Smooth muscle cell (in vitro differentiated cells): ENCODE measurements around the gene STRIP1. TPM values are rescaled to one million over a fixed set of nuclear protein-coding genes. Genes with fewer than 3 reads are reported as not detected.

Experiments used
- DNase-seq: peaks from one replicate; lab custom pipeline; 2025; ENCODE audit not compliant: unreplicated experiment; lab: John Stamatoyannopoulos, UW
- H2AFZ ChIP-seq: fragments of 200-600 bp; sonication (generic); 2 replicates; pipeline ENCODE4 v1.6.0; 2016; ENCODE audit warnings: antibody characterized with exemption, low read depth, mild to moderate bottlenecking
- H3F3A ChIP-seq: fragments of 200-600 bp; sonication (generic); 2 replicates; pipeline ENCODE4 v1.6.0; 2017; ENCODE audit warnings: antibody characterized with exemption, low read depth
- H3K27ac ChIP-seq: fragments of 200-600 bp; sonication (generic); 2 replicates; pipeline ENCODE4 v1.5.1; 2016; ENCODE audit warnings: low read depth, mild to moderate bottlenecking
- H3K27me3 ChIP-seq: fragments of 200-600 bp; sonication (generic); 2 replicates; pipeline ENCODE4 v1.6.1; 2016; ENCODE audit warnings: low read depth, mild to moderate bottlenecking
- H3K36me3 ChIP-seq: fragments of 200-600 bp; sonication (generic); 2 replicates; pipeline ENCODE4 v1.5.1; 2016; ENCODE audit warnings: low read depth
- H3K4me1 ChIP-seq: fragments of 200-600 bp; sonication (generic); 2 replicates; pipeline ENCODE4 v1.5.1; 2016; ENCODE audit warnings: low read depth
- H3K4me2 ChIP-seq: fragments of 200-600 bp; sonication (generic); 2 replicates; pipeline ENCODE4 v1.6.0; 2016; ENCODE audit warnings: mild to moderate bottlenecking
- H3K4me3 ChIP-seq: fragments of 200-600 bp; sonication (generic); 2 replicates; pipeline ENCODE4 v1.5.1; 2016; ENCODE audit warnings: mild to moderate bottlenecking
- H3K79me2 ChIP-seq: fragments of 200-600 bp; sonication (generic); 2 replicates; pipeline ENCODE4 v1.6.0; 2016; ENCODE audit warnings: low read depth, mild to moderate bottlenecking
- H3K9ac ChIP-seq: fragments of 200-600 bp; sonication (generic); 2 replicates; pipeline ENCODE4 v1.6.0; 2016; ENCODE audit warnings: low read depth
- H3K9me3 ChIP-seq: fragments of 200-600 bp; sonication (generic); replicated peaks from 2 replicates; pipeline ENCODE4 v1.5.1; 2016; ENCODE audit warnings: low read depth
- H4K20me1 ChIP-seq: fragments of 200-600 bp; sonication (generic); 2 replicates; pipeline ENCODE4 v1.6.0; 2016; ENCODE audit warnings: low read depth
- CTCF ChIP-seq: fragments of 200-600 bp; sonication (generic); IDR thresholded peaks from 2 replicates; pipeline ENCODE4 v1.5.1; 2017; ENCODE audit warnings: borderline replicate concordance, mild to moderate bottlenecking, antibody characterized with exemption; ENCODE audit not compliant: insufficient read depth, poor library complexity, severe bottlenecking
- WGBS: methylation state at CpG from one replicate; pipeline ENCODE4 v1.1.7; 2016; ENCODE audit warnings: low lambda C conversion rate; 5-methylcytosine and 5-hydroxymethylcytosine counted together
- polyA plus RNA-seq: library from polyadenylated mRNA; unstranded; fragments of >200 nt; fragmentation: Nextera tagmentation; extraction: Ambion mirVana; gene quantifications from 2 replicates; pipeline ENCODE4 v1.2.1, GENCODE V29; 2016
- total RNA-seq: library from RNA; depleted of rRNA; stranded (reverse); fragments of >200 nt; gene quantifications from 2 replicates; pipeline ENCODE4 v1.2.3, GENCODE V29; 2014

Gene STRIP1
- total and polyA plus RNA-seq, 2 experiments from 2014 or later, result 22.5 to 31.2 TPM

GRCh38 chr1:110067893-110068645, 33.6 kb downstream of the STRIP1 start:
- peaks cover 28% of the 10 kb centered on the region for H4K20me1 ChIP-seq
- H3K36me3 ChIP-seq, result no peaks in the 10 kb centered on the region
- H3K9me3 ChIP-seq, result no peaks in the 10 kb centered on the region
- DNase-seq, result no peak
- H3K27ac ChIP-seq, result no peak overlapping the region
- H2AFZ ChIP-seq, result no peak overlapping the region
- H3K79me2 ChIP-seq, result no peaks in the 10 kb centered on the region
- H3K4me3 ChIP-seq, result no peak overlapping the region
- no peaks in the 10 kb centered on the region for H3F3A ChIP-seq
- H3K4me1 ChIP-seq, result peaks cover 17% of the 10 kb centered on the region
- no peak for TF ChIP-seq CTCF
- peaks cover 78% of the 10 kb centered on the region for H3K27me3 ChIP-seq
- H3K9ac ChIP-seq, result no peak overlapping the region
- 5% methylated on average over 68 of the region's 68 CpGs for WGBS
- H3K4me2 ChIP-seq, result peak overlapping the region; percentile 73

DNA sequence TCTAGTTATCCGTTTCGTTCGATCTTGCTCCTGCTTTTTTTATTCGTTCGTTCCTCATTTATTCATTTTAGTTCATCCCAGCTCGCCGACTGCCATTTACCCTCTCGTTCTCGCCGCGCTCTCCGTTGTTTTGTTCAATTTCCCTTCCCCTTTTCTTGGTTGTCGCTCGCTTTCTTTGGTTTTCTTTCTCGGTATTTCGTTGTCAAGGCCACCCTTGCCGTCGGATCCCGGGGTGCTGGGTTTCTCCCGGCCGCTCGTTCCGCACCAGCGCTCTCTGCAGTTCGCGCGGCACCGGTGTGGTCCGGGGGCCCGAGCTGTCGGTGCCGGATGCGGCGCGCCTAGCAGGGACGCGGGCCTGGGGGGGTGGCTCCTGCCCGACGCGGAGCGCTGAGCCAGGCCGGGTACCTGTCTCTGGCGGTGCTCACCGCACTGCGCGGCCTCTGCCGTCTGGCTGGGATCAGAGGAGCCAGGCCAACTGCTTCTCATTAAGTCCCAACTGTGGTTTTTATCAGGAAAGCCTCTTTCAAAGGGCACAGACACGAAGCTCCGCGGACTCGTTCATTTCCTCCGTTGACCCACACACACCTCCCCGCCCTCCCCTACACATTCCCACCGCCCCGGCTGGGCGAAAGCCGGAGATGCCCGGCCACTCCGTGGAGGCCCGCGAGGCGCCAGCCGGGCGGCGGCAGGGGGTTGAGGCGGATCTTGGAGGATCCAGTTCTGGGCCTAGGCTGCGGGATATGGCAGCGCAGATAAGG, 34.4 kb downstream of the STRIP1 start:
- peaks cover 85% of the 10 kb centered on the region for H3K27me3 ChIP-seq

GRCh38 chr1:110069404-110070281, 35.2 kb downstream of the STRIP1 start:
- Histone ChIP-seq H3K4me1 (peaks cover 17% of the 10 kb centered on the region), H3K27ac (no peak overlapping the region), H2AFZ (no peak overlapping the region), H3K4me2 (peak overlapping the region; percentile 75), H3K36me3 (no peaks in the 10 kb centered on the region), H3F3A (no peaks in the 10 kb centered on the region), H3K4me3 (peak overlapping the region; percentile 18), H3K9ac (no peak overlapping the region), H3K9me3 (no peaks in the 10 kb centered on the region), H3K27me3 (peaks cover 93% of the 10 kb centered on the region), H3K79me2 (no peaks in the 10 kb centered on the region), H4K20me1 (peaks cover 28% of the 10 kb centered on the region)
- 9% methylated on average over 61 of the region's 64 CpGs for WGBS
- no peak for TF ChIP-seq CTCF
- no peak for DNase-seq

More for the DNA sequence above, 34.4 kb downstream of the STRIP1 start:
- no peak overlapping the region for H3K4me3 ChIP-seq
- no peak overlapping the region for H3K9ac ChIP-seq
- H3F3A ChIP-seq, result no peaks in the 10 kb centered on the region
- H3K4me2 ChIP-seq, result peak overlapping the region; percentile 73
- H3K4me1 ChIP-seq, result peaks cover 17% of the 10 kb centered on the region
- 3% methylated on average over 61 of the region's 68 CpGs for WGBS
- no peak overlapping the region for H2AFZ ChIP-seq
- DNase-seq, result no peak
- H3K27ac ChIP-seq, result no peak overlapping the region
- H4K20me1 ChIP-seq, result peaks cover 28% of the 10 kb centered on the region
- H3K9me3 ChIP-seq, result no peaks in the 10 kb centered on the region
- H3K36me3 ChIP-seq, result no peaks in the 10 kb centered on the region
- H3K79me2 ChIP-seq, result no peaks in the 10 kb centered on the region
- TF ChIP-seq CTCF, result no peak
